ENCODE results near the gene DDX17. TPM values are rescaled to one million over a fixed set of nuclear protein-coding genes. Genes with fewer than 3 reads are reported as not detected.

Gene DDX17
- total RNA-seq, 2 experiments from 2014 or later, result 319 to 341 TPM

DNA sequence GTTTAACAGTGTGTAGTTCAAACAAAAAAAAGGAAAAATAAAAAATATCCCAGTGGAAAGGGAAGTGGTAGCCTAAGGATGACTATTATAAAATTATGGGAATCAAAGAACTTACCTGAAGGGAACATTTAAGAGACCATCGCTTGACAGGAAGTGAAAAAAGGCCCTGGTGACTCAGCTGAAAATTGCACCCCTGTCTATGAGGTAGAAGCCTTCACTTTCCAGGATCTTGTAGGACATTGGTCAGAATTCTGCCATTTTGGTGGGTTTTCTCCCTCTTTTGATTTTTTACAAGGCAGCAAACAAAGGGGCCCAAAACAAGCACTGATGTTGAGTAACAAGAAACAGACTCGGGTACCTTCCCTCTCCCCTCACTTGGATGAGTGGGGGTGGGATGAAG, 15.6 kb downstream of the DDX17 start:
- peak; percentile 38 for DNase-seq
- Mint-ChIP-seq H3K4me1 (ENCODE audit: low read depth) (peaks cover 71% of the 10 kb centered on the region), H3K27ac (peak overlapping the region; percentile 87), H3K4me3 (no peak overlapping the region), H3K36me3 (ENCODE audit: low read depth) (peaks cover 77% of the 10 kb centered on the region), H3K9me3 (no peaks in the 10 kb centered on the region), H3K27me3 (ENCODE audit: low read depth) (no peaks in the 10 kb centered on the region)
- intact Hi-C loops (cut with micrococcal nuclease), result loop anchor here (1.0 kb wide), 1 partner anchor 12 kb away; no protein-coding TSS in a partner anchor
- CTCF ChIA-PET, result interaction anchor here (1.3 kb wide), 1 partner anchor 585 kb away, joined by 3 read pairs; the partner anchor contains the start of gene MICALL1

DNA sequence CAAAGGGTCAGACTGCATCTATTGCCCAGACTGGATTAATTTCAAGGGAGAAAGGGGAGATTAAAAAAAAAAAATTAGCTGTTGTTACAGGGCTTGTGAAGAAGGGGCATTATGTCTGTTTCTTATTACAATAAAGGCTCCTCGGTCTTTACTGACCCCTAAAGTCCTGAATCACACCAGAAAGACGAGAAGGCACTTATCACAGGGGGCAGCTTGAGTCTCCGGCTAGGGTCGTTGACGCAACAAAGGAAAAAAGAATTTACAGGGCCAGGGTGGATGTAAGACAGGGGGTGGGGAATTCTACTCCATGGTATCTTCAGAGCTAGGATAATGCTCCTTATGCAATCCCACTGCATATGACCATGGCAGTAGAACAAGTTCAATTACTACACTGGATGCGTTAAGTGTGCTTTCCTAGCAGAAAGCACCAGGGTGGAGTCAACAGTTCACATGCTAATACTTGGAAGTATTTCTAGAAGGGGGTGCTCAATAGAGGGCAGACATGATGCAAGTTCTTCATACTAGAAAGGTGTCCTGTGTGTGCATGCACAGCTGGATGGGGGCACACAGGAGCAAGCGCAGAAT, 16.5 kb downstream of the DDX17 start:
- Mint-ChIP-seq H3K4me3 (no peak overlapping the region), H3K27ac (peak overlapping the region; percentile 87)
- CTCF ChIA-PET, result interaction anchor here (1.3 kb wide), 1 partner anchor 584 kb away, joined by 3 read pairs; the partner anchor contains the start of gene MICALL1

DNA sequence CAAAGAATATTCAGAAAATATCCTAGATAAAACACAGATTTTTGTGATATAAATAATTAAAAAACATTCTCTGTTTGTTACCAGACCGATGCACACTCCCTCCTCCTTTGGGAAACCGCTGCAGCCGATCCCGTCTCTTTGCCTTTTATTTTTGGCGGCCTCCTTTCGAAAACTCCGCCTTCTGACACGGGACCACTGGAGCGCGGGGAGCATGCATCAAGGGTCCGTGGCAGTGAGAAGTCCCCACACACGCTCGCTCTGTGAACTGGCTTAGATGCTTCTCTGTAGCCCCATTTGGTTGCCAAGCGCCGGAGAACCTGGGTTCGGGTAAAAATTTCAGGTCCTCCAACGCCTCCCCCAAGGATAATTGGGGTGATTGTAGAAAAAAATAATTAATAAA, 17.0 kb downstream of the DDX17 start:
- Mint-ChIP-seq H3K27ac (no peak overlapping the region), H3K36me3 (ENCODE audit: low read depth) (peaks cover 75% of the 10 kb centered on the region), H3K9me3 (no peaks in the 10 kb centered on the region), H3K4me1 (ENCODE audit: low read depth) (peaks cover 69% of the 10 kb centered on the region), H3K27me3 (ENCODE audit: low read depth) (no peaks in the 10 kb centered on the region), H3K4me3 (no peak overlapping the region)
- intact Hi-C loops (cut with micrococcal nuclease), result no loop called here
- CTCF ChIA-PET, result no interaction called here
- no peak for DNase-seq

More for the DNA sequence above, 16.5 kb downstream of the DDX17 start:
- H3K4me1 Mint-ChIP-seq (ENCODE audit: low read depth), result peaks cover 71% of the 10 kb centered on the region
- intact Hi-C loops (cut with micrococcal nuclease), result loop anchor here (1.0 kb wide), 1 partner anchor 13 kb away; no protein-coding TSS in a partner anchor
- peaks cover 75% of the 10 kb centered on the region for H3K36me3 Mint-ChIP-seq (ENCODE audit: low read depth)
- no peak for DNase-seq
- H3K9me3 Mint-ChIP-seq, result no peaks in the 10 kb centered on the region
- H3K27me3 Mint-ChIP-seq (ENCODE audit: low read depth), result no peaks in the 10 kb centered on the region

DNA sequence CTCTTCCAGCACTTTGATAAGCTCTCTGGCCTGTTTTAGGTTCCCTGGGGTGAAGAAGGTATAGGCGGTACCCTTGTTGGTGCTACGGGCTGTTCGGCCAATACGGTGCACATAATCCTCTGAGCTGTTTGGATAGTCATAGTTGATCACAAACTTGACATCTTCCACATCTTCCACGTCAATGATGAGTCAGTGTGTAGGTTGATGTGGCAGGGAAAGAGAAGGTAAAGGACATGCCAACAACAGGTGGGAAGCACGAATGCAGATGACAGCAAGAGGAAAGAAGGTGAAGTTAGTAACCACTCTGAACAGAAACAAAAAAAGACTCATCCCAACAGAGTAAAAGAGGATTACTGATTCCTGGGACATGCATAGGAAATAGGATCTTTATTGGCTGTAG, 18.2 kb downstream of the DDX17 start:
- intact Hi-C loops (cut with micrococcal nuclease), result no loop called here
- peak overlapping the region; percentile 33 for H3K27ac Mint-ChIP-seq
- H3K36me3 Mint-ChIP-seq (ENCODE audit: low read depth), result peaks cover 73% of the 10 kb centered on the region
- CTCF ChIA-PET, result interaction anchor here (0.9 kb wide), 1 partner anchor 84 kb away, joined by 3 read pairs; no protein-coding TSS in a partner anchor
- H3K4me3 Mint-ChIP-seq, result no peak overlapping the region
- no peaks in the 10 kb centered on the region for H3K27me3 Mint-ChIP-seq (ENCODE audit: low read depth)
- peaks cover 62% of the 10 kb centered on the region for H3K4me1 Mint-ChIP-seq (ENCODE audit: low read depth)
- H3K9me3 Mint-ChIP-seq, result no peaks in the 10 kb centered on the region
- no peak for DNase-seq

DNA sequence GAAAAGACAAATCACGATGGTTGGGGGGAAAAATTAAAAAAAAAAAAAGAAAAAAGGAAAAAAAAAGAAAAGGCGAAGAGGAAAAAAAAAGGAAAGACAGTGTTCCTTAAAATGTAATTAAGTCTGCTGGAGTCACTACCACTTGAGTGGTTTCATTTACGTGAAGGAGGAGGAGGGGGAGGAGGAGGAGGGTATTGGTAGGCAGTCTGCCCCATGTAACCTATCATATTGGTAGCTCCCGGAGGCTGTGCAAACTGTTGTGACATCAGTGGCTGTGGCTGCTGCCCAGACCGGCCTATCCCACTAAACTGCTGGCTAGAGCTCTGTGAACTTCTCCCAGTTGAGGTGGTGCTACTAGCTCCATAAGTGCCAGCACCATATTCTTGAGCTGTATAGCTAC, 20.3 kb downstream of the DDX17 start:
- Mint-ChIP-seq H3K36me3 (ENCODE audit: low read depth) (peaks cover 71% of the 10 kb centered on the region), H3K27me3 (ENCODE audit: low read depth) (no peaks in the 10 kb centered on the region), H3K9me3 (no peaks in the 10 kb centered on the region), H3K4me3 (no peak overlapping the region), H3K27ac (peak overlapping the region; percentile 41), H3K4me1 (ENCODE audit: low read depth) (peaks cover 52% of the 10 kb centered on the region)
- intact Hi-C loops (cut with micrococcal nuclease), result no loop called here
- CTCF ChIA-PET, result interaction anchor here (0.9 kb wide), 1 partner anchor 90 kb away, joined by 3 read pairs; no protein-coding TSS in a partner anchor
- no peak for DNase-seq

DNA sequence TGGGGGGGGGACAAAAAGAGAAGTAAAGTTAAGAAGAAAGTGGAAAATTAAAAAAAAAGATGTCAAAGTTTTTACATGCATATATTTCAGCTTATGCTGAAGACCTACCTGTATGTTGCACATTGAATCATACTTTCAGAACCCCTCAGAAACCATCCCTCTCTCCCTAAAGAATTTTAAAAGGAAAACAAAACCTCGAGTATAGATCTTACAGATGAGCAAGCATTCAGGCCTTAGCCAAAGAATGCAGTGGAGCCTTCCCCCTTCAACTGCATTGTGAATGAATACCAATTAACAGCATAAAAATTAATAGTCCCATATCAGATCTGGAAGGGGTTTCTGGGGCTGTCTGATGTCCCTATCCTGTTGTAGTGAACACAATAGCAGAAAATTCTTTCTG, 21.9 kb downstream of the DDX17 start:
- no peaks in the 10 kb centered on the region for H3K9me3 Mint-ChIP-seq
- no peaks in the 10 kb centered on the region for H3K27me3 Mint-ChIP-seq (ENCODE audit: low read depth)
- CTCF ChIA-PET, result no interaction called here
- peaks cover 38% of the 10 kb centered on the region for H3K4me1 Mint-ChIP-seq (ENCODE audit: low read depth)
- no peak overlapping the region for H3K4me3 Mint-ChIP-seq
- DNase-seq, result no peak
- peaks cover 58% of the 10 kb centered on the region for H3K36me3 Mint-ChIP-seq (ENCODE audit: low read depth)
- intact Hi-C loops (cut with micrococcal nuclease), result no loop called here
- peak overlapping the region; percentile 33 for H3K27ac Mint-ChIP-seq

DNA sequence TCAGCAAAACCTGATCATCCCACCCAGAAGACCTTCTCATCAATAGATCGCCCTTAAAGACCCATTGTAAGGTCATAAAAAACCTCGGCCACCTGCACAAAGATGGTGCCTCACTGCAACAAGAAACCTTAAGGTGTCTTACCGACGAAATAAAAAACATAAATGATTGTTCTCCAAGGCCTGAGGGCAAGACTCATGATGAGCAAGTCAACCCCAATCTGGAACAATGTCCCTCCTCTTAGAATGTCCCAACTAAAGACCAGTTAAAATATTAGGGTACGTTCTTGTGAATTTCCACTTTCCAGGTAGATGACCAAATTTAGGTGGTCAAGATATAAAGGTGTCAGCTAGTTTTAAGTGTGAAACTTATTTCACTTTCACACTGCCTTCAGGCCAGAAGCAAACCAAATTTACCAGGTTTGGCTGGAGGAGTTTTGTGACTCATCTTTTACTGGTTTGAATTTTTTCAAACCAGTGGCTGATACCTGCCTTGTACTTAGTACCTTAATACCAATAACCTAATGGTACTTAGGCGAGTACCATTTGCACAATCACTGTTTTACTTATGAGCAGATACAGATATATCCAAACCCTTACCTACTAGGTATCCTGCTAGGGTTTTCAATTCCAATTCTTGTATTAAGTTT, 23.3 kb downstream of the DDX17 start:
- H3K27ac Mint-ChIP-seq, result peak overlapping the region; percentile 26
- H3K4me1 Mint-ChIP-seq (ENCODE audit: low read depth), result peaks cover 26% of the 10 kb centered on the region
- no peak overlapping the region for H3K4me3 Mint-ChIP-seq
- H3K9me3 Mint-ChIP-seq, result no peaks in the 10 kb centered on the region
- H3K36me3 Mint-ChIP-seq (ENCODE audit: low read depth), result peaks cover 47% of the 10 kb centered on the region
- CTCF ChIA-PET, result interaction anchor here (0.7 kb wide), 1 partner anchor 14 kb away, joined by 4 read pairs; no protein-coding TSS in a partner anchor
- DNase-seq, result no peak
- no peaks in the 10 kb centered on the region for H3K27me3 Mint-ChIP-seq (ENCODE audit: low read depth)
- intact Hi-C loops (cut with micrococcal nuclease), result no loop called here

DNA sequence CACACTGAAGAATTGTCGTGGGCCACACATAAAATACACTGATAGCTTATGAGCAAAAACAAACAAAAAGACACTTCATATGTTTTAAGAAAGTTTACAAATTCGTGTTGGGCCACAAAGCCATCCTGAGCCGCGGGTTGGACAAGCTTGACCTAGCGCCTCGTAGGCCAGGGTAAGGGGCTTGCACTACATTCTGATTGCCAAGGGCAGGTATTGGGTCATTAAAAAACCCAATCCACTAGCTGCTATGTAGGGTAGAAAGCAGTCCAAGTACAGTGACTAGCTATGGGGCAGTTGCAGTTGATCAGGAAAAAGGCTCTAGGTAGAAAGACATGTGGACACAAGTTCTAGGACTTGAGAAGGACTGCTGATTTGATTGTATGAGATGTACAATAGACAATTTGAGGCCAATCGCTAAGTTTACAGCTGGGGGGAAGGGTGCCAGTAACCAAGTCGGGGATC, 24.2 kb downstream of the DDX17 start:
- H3K4me1 Mint-ChIP-seq (ENCODE audit: low read depth), result peaks cover 24% of the 10 kb centered on the region

DNA sequence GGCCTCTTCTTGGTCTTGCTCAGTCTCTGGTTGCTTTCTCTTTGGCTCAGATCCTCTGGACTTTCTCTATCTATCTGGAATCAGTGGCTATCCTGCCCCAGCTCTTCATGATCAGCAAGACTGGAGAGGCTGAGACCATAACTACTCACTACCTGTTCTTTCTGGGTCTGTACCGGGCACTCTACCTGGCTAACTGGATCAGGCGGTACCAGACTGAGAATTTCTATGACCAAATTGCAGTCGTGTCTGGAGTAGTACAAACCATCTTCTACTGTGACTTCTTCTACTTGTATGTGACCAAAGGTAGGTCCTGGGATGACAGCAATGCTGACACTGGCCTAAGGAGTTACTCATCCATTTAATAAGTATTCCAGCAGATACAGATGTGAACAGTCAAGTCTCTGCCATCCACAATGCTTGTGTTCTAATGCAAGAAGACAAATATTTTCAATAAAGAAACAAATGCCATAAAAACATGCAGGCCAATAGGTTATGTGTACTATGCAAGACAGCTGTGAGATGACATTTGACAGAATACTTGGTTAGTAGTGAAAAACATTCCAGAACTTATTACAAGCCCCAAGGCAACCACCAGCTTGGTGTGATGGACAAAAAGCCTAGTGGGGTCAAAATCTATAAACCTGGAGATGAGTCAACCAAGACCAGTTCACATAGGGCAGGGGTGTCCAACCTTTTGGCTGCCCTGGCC, 24.8 kb downstream of the DDX17 start:
- Mint-ChIP-seq H3K4me3 (no peak overlapping the region), H3K4me1 (ENCODE audit: low read depth) (peaks cover 18% of the 10 kb centered on the region), H3K27me3 (ENCODE audit: low read depth) (no peaks in the 10 kb centered on the region), H3K36me3 (ENCODE audit: low read depth) (peaks cover 37% of the 10 kb centered on the region), H3K9me3 (no peaks in the 10 kb centered on the region), H3K27ac (no peak overlapping the region)
- CTCF ChIA-PET, result interaction anchor here (1.0 to 1.5 kb wide), 2 partner anchors 10 to 11 kb away, joined by 3 to 4 read pairs; no protein-coding TSS in a partner anchor
- no peak for DNase-seq
- intact Hi-C loops (cut with micrococcal nuclease), result no loop called here

More for the DNA sequence above, 24.2 kb downstream of the DDX17 start:
- no peak for DNase-seq
- Mint-ChIP-seq H3K36me3 (ENCODE audit: low read depth) (peaks cover 43% of the 10 kb centered on the region), H3K4me3 (no peak overlapping the region), H3K9me3 (no peaks in the 10 kb centered on the region), H3K27ac (peak overlapping the region; percentile 25), H3K27me3 (ENCODE audit: low read depth) (no peaks in the 10 kb centered on the region)
- CTCF ChIA-PET, result interaction anchor here (1.0 kb wide), 1 partner anchor 10 kb away, joined by 3 read pairs; no protein-coding TSS in a partner anchor
- intact Hi-C loops (cut with micrococcal nuclease), result no loop called here

DNA sequence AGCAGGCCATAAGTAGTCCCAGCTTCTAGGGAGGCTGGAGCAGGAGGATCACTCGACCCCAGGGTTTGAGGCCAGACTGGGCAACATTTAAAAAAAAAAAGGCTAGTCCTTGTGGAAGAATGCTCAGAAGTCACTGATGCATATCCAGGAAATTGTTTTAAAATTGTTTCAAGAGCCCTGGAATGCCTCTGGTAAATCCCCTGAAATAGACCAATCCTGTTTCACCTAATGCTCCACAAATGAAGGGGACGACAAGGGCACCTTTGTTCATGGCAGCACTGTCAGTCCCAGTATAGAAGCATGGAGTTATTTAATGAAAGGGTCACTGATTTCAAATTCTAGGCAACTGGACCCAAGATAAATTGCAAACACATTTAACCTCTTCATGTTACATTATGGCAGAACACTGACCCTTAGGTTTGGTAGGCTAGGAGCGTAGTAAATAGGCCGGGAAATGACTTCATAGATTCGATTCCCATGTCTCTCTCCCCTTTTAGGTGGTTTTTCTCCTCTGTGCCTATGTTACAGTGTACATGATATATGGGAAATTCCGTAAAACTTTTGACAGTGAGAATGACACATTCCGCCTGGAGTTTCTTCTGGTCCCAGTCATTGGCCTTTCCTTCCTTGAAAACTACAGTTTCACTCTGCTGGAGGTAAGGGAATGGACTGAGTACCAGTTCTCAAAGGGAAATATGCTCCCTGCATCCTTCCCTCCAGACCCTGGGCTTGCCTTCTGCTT, 26.8 kb downstream of the DDX17 start:
- CTCF ChIA-PET, result interaction anchor here (0.6 to 1.5 kb wide), 2 partner anchors 10 to 12 kb away, joined by 4 read pairs; no protein-coding TSS in a partner anchor
- H3K4me1 Mint-ChIP-seq (ENCODE audit: low read depth), result peaks cover 9% of the 10 kb centered on the region
- intact Hi-C loops (cut with micrococcal nuclease), result no loop called here
- DNase-seq, result no peak
- no peaks in the 10 kb centered on the region for H3K27me3 Mint-ChIP-seq (ENCODE audit: low read depth)
- H3K9me3 Mint-ChIP-seq, result no peaks in the 10 kb centered on the region
- no peak overlapping the region for H3K27ac Mint-ChIP-seq
- no peak overlapping the region for H3K4me3 Mint-ChIP-seq
- peaks cover 22% of the 10 kb centered on the region for H3K36me3 Mint-ChIP-seq (ENCODE audit: low read depth)

DNA sequence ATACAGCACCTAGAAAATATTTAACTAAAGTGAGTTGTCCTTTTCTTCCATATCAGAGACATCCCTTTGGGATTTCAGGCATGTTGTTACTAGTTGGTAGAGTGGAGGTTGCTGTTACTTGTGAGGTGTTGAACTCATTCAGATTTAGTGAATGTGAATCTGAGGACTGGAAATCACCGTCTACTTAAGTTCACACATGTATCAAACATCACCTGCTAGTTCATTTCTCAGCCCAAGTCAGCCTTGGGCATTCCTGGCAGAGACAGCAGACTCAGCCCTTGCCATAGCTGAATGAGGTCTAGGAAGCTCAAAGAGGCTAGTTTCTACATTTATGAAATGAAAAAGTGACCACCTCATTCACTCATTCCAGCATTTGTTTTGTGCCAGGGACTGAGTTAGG, 28.5 kb downstream of the DDX17 start:
- CTCF ChIA-PET, result interaction anchor here (1.2 kb wide), 1 partner anchor 18 kb away, joined by 3 read pairs; no protein-coding TSS in a partner anchor
- Mint-ChIP-seq H3K36me3 (ENCODE audit: low read depth) (peaks cover 8% of the 10 kb centered on the region), H3K4me1 (ENCODE audit: low read depth) (peaks cover 2% of the 10 kb centered on the region), H3K9me3 (no peaks in the 10 kb centered on the region), H3K27me3 (ENCODE audit: low read depth) (no peaks in the 10 kb centered on the region), H3K27ac (peak overlapping the region; percentile 16), H3K4me3 (no peak overlapping the region)
- no peak for DNase-seq
- intact Hi-C loops (cut with micrococcal nuclease), result no loop called here
